ENCODE measurements around the gene MRPL23.

MRPL23 gene

GRCh38 chr11:1994121-1994520 is 47.0 kb downstream of the MRPL23 start:
- no peak for DNase-seq (ENCODE audit: low spot score)

DNA sequence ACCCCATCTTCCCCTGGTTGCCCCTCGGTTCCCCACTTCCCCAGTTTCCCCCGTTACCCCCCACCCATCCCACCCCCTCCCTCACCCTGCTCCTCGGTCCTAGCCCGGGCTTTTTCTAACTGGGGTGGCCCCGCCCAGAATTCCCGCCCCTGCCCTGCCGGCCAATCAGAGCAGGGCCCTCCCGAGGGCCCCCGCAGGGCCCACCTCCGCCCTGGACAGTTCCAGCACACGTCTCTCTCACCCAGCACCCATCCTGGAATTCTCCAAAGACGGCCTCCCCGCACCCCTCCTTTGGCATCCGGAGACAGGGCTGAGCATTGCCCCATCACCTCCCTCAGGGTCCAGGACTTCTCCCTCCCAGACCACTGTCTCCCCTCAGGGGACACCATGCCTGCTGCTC is 50.6 kb downstream of the MRPL23 start, which contains the start of gene H19:
H19 (minus strand) TSS at position 88 of the 400 bp plus-strand sequence.
- no peak for DNase-seq (ENCODE audit: low spot score)

GRCh38 chr11:1998290-1998689 is 51.2 kb downstream of the MRPL23 start:
- DNase-seq (ENCODE audit: low spot score), result no peak

GRCh38 chr11:1998861-1999260 is 51.7 kb downstream of the MRPL23 start:
- no peak for DNase-seq (ENCODE audit: low spot score)

DNA sequence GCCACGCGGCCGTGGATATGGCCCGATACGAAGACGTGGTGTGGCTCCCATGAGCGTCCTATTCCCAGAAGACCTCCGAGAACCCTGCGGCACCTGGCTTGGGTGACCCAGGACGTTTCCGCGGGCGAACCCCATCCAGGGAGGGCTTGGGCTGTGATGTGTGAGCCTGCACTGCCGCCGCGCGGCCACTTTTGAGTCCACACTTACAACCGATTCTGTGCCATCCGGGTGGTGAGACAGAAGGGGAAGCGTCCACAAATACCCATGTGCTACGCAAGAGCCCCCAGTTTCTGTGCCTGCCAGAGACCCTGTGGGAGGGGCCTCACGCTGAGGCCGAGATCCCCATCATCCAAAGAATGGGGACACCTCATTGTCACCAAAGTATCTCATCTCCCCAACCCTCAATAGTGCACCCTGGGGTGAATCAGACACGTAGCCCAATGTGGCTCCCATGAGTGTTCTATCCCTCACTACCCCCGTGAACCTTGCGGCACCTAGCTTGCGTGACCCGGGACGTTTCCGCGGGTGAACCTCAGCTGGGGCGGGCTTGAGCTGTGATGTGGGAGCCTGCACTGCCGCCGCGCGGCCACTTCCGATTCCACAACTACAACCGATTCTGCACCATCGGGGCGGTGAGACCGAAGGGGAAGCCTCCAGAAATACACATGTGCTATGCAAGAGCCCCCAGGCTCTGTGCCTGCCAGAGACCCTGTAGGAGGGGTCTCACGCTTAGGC is 55.1 kb downstream of the MRPL23 start:
- DNase-seq (ENCODE audit: low spot score), result no peak

DNA sequence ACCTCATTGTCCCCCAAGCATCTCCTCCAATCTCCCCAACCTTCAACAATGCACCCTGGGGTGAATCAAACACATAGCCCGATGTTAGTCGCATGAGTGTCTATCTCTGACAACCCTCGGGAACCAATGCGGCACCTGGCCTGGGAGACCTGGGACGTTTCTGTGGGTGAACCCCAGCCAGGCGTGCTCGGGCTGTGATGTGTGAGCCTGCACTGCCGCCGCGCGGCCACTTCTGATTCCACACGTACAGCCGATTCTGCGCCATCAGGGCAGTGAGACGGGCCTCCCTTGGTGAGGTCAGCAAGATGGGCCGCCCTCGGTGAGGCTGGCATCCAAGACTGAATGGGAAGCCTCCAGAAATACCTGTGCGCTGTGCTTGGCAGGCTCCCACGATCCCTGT is 55.7 kb downstream of the MRPL23 start:
- DNase-seq (ENCODE audit: low spot score), result no peak

DNA sequence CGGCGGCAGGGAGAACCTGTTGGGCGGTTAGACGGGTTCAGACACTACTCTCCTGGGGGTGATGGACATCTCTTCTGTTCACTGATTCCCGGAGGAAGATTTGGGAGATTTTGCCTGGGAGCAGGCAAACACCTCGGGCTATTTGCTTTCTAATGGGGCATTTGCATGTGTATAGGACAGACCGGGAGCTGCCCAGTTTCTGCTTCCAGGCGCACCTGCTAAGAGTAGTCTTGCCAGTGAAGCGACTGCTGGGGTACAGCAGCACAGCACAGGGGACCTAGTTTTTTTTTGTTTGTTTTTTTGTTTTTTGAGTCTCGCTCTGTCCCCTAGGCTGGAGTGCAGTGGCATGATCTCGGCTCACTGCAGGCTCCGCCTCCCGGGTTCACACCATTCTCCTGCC is 57.3 kb downstream of the MRPL23 start:
- DNase-seq (ENCODE audit: low spot score), result no peak
